Spinal cord (tissue), 10 donors: ENCODE results near the gene PDLIM4. TPM values are rescaled to one million over a fixed set of nuclear protein-coding genes. Genes with fewer than 3 reads are reported as not detected.
A peak's percentile ranks its signal among the peaks of the same experiment; 100 is the strongest.

Experiments
- DNase-seq, 6 donors: peaks; one replicate each; pipeline versions ENCODE4 v3.0.0 to v3.0.0-alpha.2; 2013 to 2015; ENCODE audit warnings: low spot score in 6 of 6, low read depth in 4 of 6
- H3K27ac ChIP-seq: one replicate; pipeline ENCODE4 v1.5.1; 2013; ENCODE audit warnings: low read depth, low read length, control low read depth
- H3K27me3 ChIP-seq: one replicate; pipeline ENCODE4 v1.6.1; 2013; ENCODE audit warnings: low read length; ENCODE audit not compliant: control insufficient read depth, insufficient read depth
- H3K36me3 ChIP-seq: one replicate; pipeline ENCODE4 v1.6.1; 2013; ENCODE audit warnings: low read length; ENCODE audit not compliant: control insufficient read depth, insufficient read depth
- H3K4me1 ChIP-seq: one replicate; pipeline ENCODE4 v1.6.1; 2013; ENCODE audit warnings: low read length; ENCODE audit not compliant: control insufficient read depth, insufficient read depth
- H3K4me3 ChIP-seq: one replicate; pipeline ENCODE4 v1.5.1; 2013; ENCODE audit warnings: low read depth, low read length, control low read depth
- H3K9me3 ChIP-seq: one replicate; pipeline ENCODE4 v1.6.1; 2013; ENCODE audit warnings: low read length; ENCODE audit not compliant: control insufficient read depth, insufficient read depth
- WGBS: methylation state at CpG from one replicate; pipeline ENCODE4 v1.1.5; 2013; ENCODE audit warnings: missing lambda C conversion rate; ENCODE audit not compliant: insufficient coverage; 5-methylcytosine and 5-hydroxymethylcytosine counted together
- polyA plus RNA-seq, 2 donors: library from polyadenylated mRNA; unstranded; fragments of 120-200 nt; gene quantifications; one replicate each; pipeline ENCODE4 v1.2.1, GENCODE V29; 2013; ENCODE audit not compliant: insufficient read length in 2 of 2
- total RNA-seq, 2 donors: library from RNA; depleted of rRNA in 1 of 2; stranded (reverse); fragments of 120-200 nt in 1 of 2; fragments of >200 nt in 1 of 2; gene quantifications; one replicate each; pipeline versions ENCODE4 v1.2.3 to v1.2.4, GENCODE V29; 2013 to 2014
- donor health status: healthy.

PDLIM4 gene
- total and polyA plus RNA-seq, 4 donors, result 10.6 to 40.9 (median 31.6) TPM

- Histone ChIP-seq H3K27me3 (no peaks in the 10 kb centered on the region), H3K27ac (peak overlapping the region; percentile 65), H3K4me1 (peaks cover 41% of the 10 kb centered on the region), H3K36me3 (no peaks in the 10 kb centered on the region), H3K9me3 (no peaks in the 10 kb centered on the region), H3K4me3 (peak overlapping the region; percentile 36)
- WGBS, result 59% methylated on average over 20 of the region's 23 CpGs
- DNase-seq, result peak in 2 of 6 donors; percentile 46 to 60
Measured at GRCh38 chr5:132226516-132227234, 30.8 kb upstream of the PDLIM4 start.

GRCh38 chr5:132227235-132227484 lies 30.3 kb upstream of the PDLIM4 start:
- DNase-seq, result no peak
- WGBS, result under 1% methylated on average over 13 of the region's 13 CpGs
- Histone ChIP-seq H3K27ac (peak overlapping the region; percentile 65), H3K4me1 (peaks cover 37% of the 10 kb centered on the region), H3K36me3 (no peaks in the 10 kb centered on the region), H3K9me3 (no peaks in the 10 kb centered on the region), H3K27me3 (no peaks in the 10 kb centered on the region), H3K4me3 (peak overlapping the region; percentile 36)

GRCh38 chr5:132227485-132228240 lies 29.8 kb upstream of the PDLIM4 start, which contains the start of gene P4HA2:
P4HA2 (minus strand) TSS chr5:132227853; CDS start chr5:132218626, 9,227 bp downstream.
- under 1% methylated on average over 91 of the region's 92 CpGs for WGBS
- peak in 2 of 6 donors; percentile 86 to 87 for DNase-seq
- Histone ChIP-seq H3K27me3 (no peaks in the 10 kb centered on the region), H3K9me3 (no peaks in the 10 kb centered on the region), H3K27ac (peak within 1 kb of the TSS; percentile 65), H3K4me3 (peak within 1 kb of the TSS; percentile 36), H3K36me3 (no peaks in the 10 kb centered on the region), H3K4me1 (peaks cover 33% of the 10 kb centered on the region)

GRCh38 chr5:132228241-132229035 lies 29.1 kb upstream of the PDLIM4 start:
- peak in 1 of 6 donors; percentile 15 for DNase-seq
- Histone ChIP-seq H3K27me3 (no peaks in the 10 kb centered on the region), H3K9me3 (no peaks in the 10 kb centered on the region), H3K27ac (no peak overlapping the region), H3K4me1 (peaks cover 33% of the 10 kb centered on the region), H3K4me3 (peak overlapping the region; percentile 36), H3K36me3 (no peaks in the 10 kb centered on the region)
- 68% methylated on average over 24 of the region's 27 CpGs for WGBS

GRCh38 chr5:132229236-132229635 lies 28.3 kb upstream of the PDLIM4 start:
- peaks cover 33% of the 10 kb centered on the region for H3K4me1 ChIP-seq
- no peak for DNase-seq
- H3K27ac ChIP-seq, result no peak overlapping the region
- H3K36me3 ChIP-seq, result no peaks in the 10 kb centered on the region
- WGBS, result 96% methylated on average over 5 of the region's 5 CpGs
- no peaks in the 10 kb centered on the region for H3K9me3 ChIP-seq
- H3K27me3 ChIP-seq, result no peaks in the 10 kb centered on the region
- no peak overlapping the region for H3K4me3 ChIP-seq

- H3K27me3 ChIP-seq, result no peaks in the 10 kb centered on the region
- no peaks in the 10 kb centered on the region for H3K9me3 ChIP-seq
- no peak overlapping the region for H3K4me3 ChIP-seq
- no peak overlapping the region for H3K27ac ChIP-seq
- DNase-seq, result no peak
- peaks cover 25% of the 10 kb centered on the region for H3K4me1 ChIP-seq
- no peaks in the 10 kb centered on the region for H3K36me3 ChIP-seq
- WGBS, result 95% methylated on average over 9 of the region's 9 CpGs
Measured at GRCh38 chr5:132230871-132231270, 26.6 kb upstream of the PDLIM4 start.

GRCh38 chr5:132232465-132232864 lies 25.0 kb upstream of the PDLIM4 start:
- Histone ChIP-seq H3K27me3 (no peaks in the 10 kb centered on the region), H3K9me3 (no peaks in the 10 kb centered on the region), H3K36me3 (no peaks in the 10 kb centered on the region), H3K4me3 (no peak overlapping the region), H3K27ac (no peak overlapping the region), H3K4me1 (peaks cover 9% of the 10 kb centered on the region)
- WGBS, result 86% methylated on average over 3 of the region's 3 CpGs
- DNase-seq, result no peak

GRCh38 chr5:132233081-132233480 lies 24.4 kb upstream of the PDLIM4 start:
- Histone ChIP-seq H3K9me3 (no peaks in the 10 kb centered on the region), H3K4me1 (peaks cover 7% of the 10 kb centered on the region), H3K27ac (no peak overlapping the region), H3K4me3 (no peak overlapping the region), H3K36me3 (no peaks in the 10 kb centered on the region), H3K27me3 (no peaks in the 10 kb centered on the region)
- no peak for DNase-seq
- no CpG with 5 or more reads among the region's 1 CpG for WGBS

GRCh38 chr5:132233811-132234683 lies 23.4 kb upstream of the PDLIM4 start:
- Histone ChIP-seq H3K36me3 (no peaks in the 10 kb centered on the region), H3K9me3 (no peaks in the 10 kb centered on the region), H3K4me1 (no peaks in the 10 kb centered on the region), H3K27ac (no peak overlapping the region), H3K27me3 (no peaks in the 10 kb centered on the region), H3K4me3 (no peak overlapping the region)
- WGBS, result 98% methylated on average over 5 of the region's 7 CpGs
- DNase-seq, result no peak
